Body of pancreas (tissue), 4 donors: ENCODE results near the gene PDK3. TPM values are rescaled to one million over a fixed set of nuclear protein-coding genes. Genes with fewer than 3 reads are reported as not detected.

Source experiments
- ATAC-seq: fragments of 150-250 bp; one replicate; pipeline ENCODE4 v1.9.1; 2016
- DNase-seq, 4 donors: peaks; one replicate each; pipeline ENCODE4 v3.0.0-alpha.2; 2019
- H3K27ac ChIP-seq, 4 donors: fragments of 200-600 bp; sonication (generic); 1 replicate in 3 of 4; 2 replicates in 1 of 4; pipeline versions ENCODE4 v1.5.1 to v1.6.1; 2016 to 2019; ENCODE audit warnings: mild to moderate bottlenecking in 1 of 4, mixed read lengths in 1 of 4, moderate library complexity in 1 of 4
- H3K27me3 ChIP-seq, 2 donors: fragments of 200-600 bp; sonication (generic); one replicate each; pipeline ENCODE4 v1.6.0; 2016; ENCODE audit warnings: mild to moderate bottlenecking in 1 of 2
- H3K36me3 ChIP-seq, 2 donors: fragments of 200-600 bp; sonication (generic); replicated peaks in 1 of 2; 2 replicates each; pipeline ENCODE4 v1.5.1; 2016; ENCODE audit warnings: low read depth in 2 of 2; ENCODE audit not compliant: insufficient read depth in 1 of 2
- H3K4me1 ChIP-seq: fragments of 200-600 bp; sonication (generic); one replicate; pipeline ENCODE4 v1.6.0; 2016
- H3K4me3 ChIP-seq, 2 donors: fragments of 200-600 bp; sonication (generic); 1 replicate in 1 of 2; 2 replicates in 1 of 2; pipeline ENCODE4 v1.5.1; 2016 to 2019
- H3K9me3 ChIP-seq, 3 donors: fragments of 200-600 bp; sonication (generic); 1 replicate in 2 of 3; 2 replicates in 1 of 3; pipeline ENCODE4 v1.5.1; 2016
- POLR2A ChIP-seq, 3 donors: fragments of 450-650 bp; IDR thresholded peaks; one replicate each; pipeline ENCODE4 v1.6.1; 2016; ENCODE audit warnings: antibody characterized with exemption in 3 of 3, mild to moderate bottlenecking in 2 of 3
- WGBS, 2 donors: methylation state at CpG; one replicate each; pipeline ENCODE4 v1.1.5; 2017; 5-methylcytosine and 5-hydroxymethylcytosine counted together
- intact Hi-C: fragments of 100-400 bp; cut with DNase I; formaldehyde crosslinking; loops from one replicate; pipeline ENCODE4 v1.15.1; 2023
- total RNA-seq, 2 donors: library from RNA; depleted of rRNA; stranded (reverse); fragments of >200 nt; gene quantifications; one replicate each; pipeline ENCODE4 v1.1.0, GENCODE V29; 2016
- TF ChIP-seq, protein P1 (sequence below), 7 experiments: fragments of 450-650 bp in 4 of 7; fragments of 200-600 bp in 3 of 7; sonication (generic) in 3 of 7; IDR thresholded peaks; one replicate each; pipeline ENCODE4 v1.5.1; 2016 to 2019; ENCODE audit warnings: antibody characterized with exemption in 7 of 7

PDK3 gene
- total RNA-seq, 2 donors from 2014 or later = 11.5 to 20.2 TPM

DNA sequence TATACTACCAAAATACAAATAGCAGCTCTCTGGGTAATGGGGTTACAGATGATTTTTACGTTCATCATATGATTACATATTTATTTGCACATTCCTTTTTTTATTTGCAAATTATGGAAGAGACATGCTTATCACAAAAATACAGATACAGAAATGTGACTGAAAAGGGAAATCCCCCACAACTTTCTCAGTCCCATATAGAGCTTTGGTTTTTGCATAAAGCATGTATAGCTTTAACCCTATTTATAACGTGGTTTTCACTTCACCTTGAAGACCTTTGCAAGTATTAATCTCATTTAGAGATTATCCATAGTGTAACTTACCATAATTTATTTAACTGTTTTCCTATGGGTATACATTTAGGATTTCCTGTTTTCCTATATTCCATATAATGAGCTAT, 55.4 kb downstream of the PDK3 start:
- no peaks in the 10 kb centered on the region for H3K27me3 ChIP-seq
- intact Hi-C loops = no loop called here
- WGBS, 2 donors = 90 to 94% methylated on average over 2 of the region's 2 CpGs
- H3K9me3 ChIP-seq = no peaks in the 10 kb centered on the region
- no peak for DNase-seq
- TF ChIP-seq, protein P1, sequence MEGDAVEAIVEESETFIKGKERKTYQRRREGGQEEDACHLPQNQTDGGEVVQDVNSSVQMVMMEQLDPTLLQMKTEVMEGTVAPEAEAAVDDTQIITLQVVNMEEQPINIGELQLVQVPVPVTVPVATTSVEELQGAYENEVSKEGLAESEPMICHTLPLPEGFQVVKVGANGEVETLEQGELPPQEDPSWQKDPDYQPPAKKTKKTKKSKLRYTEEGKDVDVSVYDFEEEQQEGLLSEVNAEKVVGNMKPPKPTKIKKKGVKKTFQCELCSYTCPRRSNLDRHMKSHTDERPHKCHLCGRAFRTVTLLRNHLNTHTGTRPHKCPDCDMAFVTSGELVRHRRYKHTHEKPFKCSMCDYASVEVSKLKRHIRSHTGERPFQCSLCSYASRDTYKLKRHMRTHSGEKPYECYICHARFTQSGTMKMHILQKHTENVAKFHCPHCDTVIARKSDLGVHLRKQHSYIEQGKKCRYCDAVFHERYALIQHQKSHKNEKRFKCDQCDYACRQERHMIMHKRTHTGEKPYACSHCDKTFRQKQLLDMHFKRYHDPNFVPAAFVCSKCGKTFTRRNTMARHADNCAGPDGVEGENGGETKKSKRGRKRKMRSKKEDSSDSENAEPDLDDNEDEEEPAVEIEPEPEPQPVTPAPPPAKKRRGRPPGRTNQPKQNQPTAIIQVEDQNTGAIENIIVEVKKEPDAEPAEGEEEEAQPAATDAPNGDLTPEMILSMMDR (IDR thresholded peaks at IDR 0.05) = no peak
- TF ChIP-seq POLR2A (IDR thresholded peaks at IDR 0.05) = no peak
- H3K4me1 ChIP-seq = no peaks in the 10 kb centered on the region
- H3K4me3 ChIP-seq = no peak overlapping the region
- no peak overlapping the region for H3K27ac ChIP-seq
- H3K36me3 ChIP-seq = no peaks in the 10 kb centered on the region
- no peak for ATAC-seq

DNA sequence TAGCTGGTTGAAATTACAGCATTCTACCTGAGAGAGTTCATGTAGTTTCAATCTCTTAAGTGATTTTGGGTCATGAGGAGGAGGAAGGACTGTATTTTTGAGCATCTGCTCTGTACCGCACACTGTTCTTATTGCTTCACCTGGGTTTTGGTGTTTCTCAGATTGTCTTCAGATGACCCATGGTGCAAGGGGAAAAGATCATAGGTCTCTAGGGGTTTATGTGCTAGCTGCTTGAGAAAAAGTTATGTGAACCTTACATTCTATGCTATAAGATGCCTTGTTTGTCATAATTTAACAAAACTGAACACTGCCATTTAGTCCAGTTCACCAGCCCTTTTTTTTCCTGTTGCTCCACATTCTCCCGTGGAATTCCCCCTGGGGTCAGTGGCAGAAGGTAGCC, 60.4 kb downstream of the PDK3 start:
- intact Hi-C loops = no loop called here
- H3K9me3 ChIP-seq = no peaks in the 10 kb centered on the region
- H3K27ac ChIP-seq = no peak overlapping the region
- H3K27me3 ChIP-seq = no peaks in the 10 kb centered on the region
- TF ChIP-seq, protein P1 (IDR thresholded peaks at IDR 0.05) = no peak
- TF ChIP-seq POLR2A (IDR thresholded peaks at IDR 0.05) = no peak
- WGBS, 2 donors = 72 to 100% methylated on average over 2 of the region's 2 CpGs
- no peaks in the 10 kb centered on the region for H3K4me1 ChIP-seq
- ATAC-seq = no peak
- DNase-seq = no peak
- H3K36me3 ChIP-seq = no peaks in the 10 kb centered on the region
- no peak overlapping the region for H3K4me3 ChIP-seq

DNA sequence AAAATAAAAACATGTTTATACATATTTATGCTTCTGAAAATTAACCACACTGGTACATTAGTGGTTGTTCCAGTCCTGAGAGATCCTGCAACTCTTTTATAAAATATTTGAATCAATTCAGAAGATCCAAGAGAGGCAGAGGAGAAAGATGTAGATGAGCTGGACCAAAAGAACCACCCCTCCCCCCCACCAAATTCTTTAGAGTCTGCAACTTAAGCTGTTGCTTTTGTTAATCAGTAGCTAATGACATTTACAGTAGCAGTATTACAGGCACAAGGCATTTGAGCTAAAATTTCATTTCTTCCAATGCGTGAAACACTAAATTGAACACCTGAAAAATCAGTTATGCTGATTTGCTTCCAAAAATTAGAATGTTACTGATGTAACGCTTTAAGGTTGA, 61.5 kb downstream of the PDK3 start:
- intact Hi-C loops = no loop called here
- DNase-seq (no peak), ATAC-seq (no peak)
- 82 to 97% methylated on average over 2 of the region's 2 CpGs for WGBS, 2 donors
- TF ChIP-seq POLR2A (IDR thresholded peaks at IDR 0.05) = no peak
- TF ChIP-seq, protein P1 (IDR thresholded peaks at IDR 0.05) = no peak
- H3K36me3 ChIP-seq = no peaks in the 10 kb centered on the region
- H3K27ac ChIP-seq = no peak overlapping the region
- no peaks in the 10 kb centered on the region for H3K4me1 ChIP-seq
- H3K4me3 ChIP-seq = no peak overlapping the region
- H3K9me3 ChIP-seq = no peaks in the 10 kb centered on the region
- no peaks in the 10 kb centered on the region for H3K27me3 ChIP-seq

DNA sequence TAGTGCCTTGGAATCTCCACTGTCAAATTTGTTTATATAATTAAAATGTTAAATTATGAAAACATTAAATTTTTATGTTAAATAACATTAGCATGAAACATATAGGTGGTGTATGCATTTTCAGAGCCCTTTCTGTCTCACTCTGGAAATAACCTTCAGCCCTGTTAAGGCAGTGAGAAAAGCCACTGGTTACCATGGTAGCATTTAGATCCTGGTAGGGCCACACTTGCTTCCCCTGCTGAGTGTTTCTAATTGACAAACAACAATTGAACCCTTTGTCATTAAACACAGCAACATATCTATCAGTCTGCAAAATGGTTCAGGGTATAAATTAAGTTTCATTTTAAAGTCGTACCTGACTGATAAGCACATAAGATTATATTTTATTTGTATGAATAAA, 63.5 kb downstream of the PDK3 start:
- no peak overlapping the region for H3K27ac ChIP-seq
- TF ChIP-seq POLR2A (IDR thresholded peaks at IDR 0.05) = no peak
- TF ChIP-seq, protein P1 (IDR thresholded peaks at IDR 0.05) = no peak
- 40 to 78% methylated on average over 1 of the region's 1 CpG for WGBS, 2 donors
- intact Hi-C loops = no loop called here
- ATAC-seq = no peak
- H3K9me3 ChIP-seq = no peaks in the 10 kb centered on the region
- DNase-seq = no peak
- no peaks in the 10 kb centered on the region for H3K4me1 ChIP-seq
- no peak overlapping the region for H3K4me3 ChIP-seq
- no peaks in the 10 kb centered on the region for H3K36me3 ChIP-seq
- no peaks in the 10 kb centered on the region for H3K27me3 ChIP-seq

DNA sequence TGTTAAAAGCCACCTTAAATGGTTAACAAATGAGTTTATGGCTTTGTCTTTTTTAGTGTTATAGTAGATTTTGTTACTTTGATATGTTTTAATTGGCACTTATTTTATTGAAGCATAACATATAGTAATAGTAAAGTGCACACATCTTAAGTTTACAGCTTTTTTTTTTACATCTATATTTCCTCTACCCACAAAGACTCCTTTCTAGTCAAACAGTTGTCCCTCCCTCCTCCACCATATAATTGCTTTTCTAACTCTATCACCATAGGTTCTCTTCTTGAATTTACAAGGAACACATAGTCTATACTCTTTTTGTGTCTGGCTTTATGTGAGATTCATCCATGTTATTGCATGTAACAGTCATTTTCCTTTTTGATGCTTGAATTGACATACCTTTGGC, 71.5 kb downstream of the PDK3 start:
- intact Hi-C loops = no loop called here
- Histone ChIP-seq H3K4me1 (no peaks in the 10 kb centered on the region), H3K27ac (no peak overlapping the region), H3K4me3 (no peak overlapping the region), H3K27me3 (no peaks in the 10 kb centered on the region), H3K9me3 (no peaks in the 10 kb centered on the region), H3K36me3 (no peaks in the 10 kb centered on the region)
- no peak for ATAC-seq
- no peak for DNase-seq
- TF ChIP-seq, protein P1 (IDR thresholded peaks at IDR 0.05) = no peak
- TF ChIP-seq POLR2A (IDR thresholded peaks at IDR 0.05) = no peak
